KMS-11 (cell line): Measurements from ENCODE around the gene VPS50.
A peak's percentile ranks its signal among the peaks of the same experiment; 100 is the strongest.

Experiments
- H2AFZ ChIP-seq: fragments of 200-600 bp; sonication (generic); 2 replicates; pipeline ENCODE4 v1.6.1; 2016; ENCODE audit warnings: antibody characterized with exemption, mixed run types, low read depth
- H3K27ac ChIP-seq: fragments of 200-600 bp; sonication (generic); 2 replicates; pipeline ENCODE4 v1.6.1; 2016; ENCODE audit warnings: mild to moderate bottlenecking, mixed run types
- H3K27me3 ChIP-seq: fragments of 200-600 bp; sonication (generic); 2 replicates; pipeline ENCODE4 v1.6.1; 2017; ENCODE audit warnings: mild to moderate bottlenecking, low read depth, mixed run types, moderate library complexity; ENCODE audit not compliant: insufficient read depth
- H3K36me3 ChIP-seq: fragments of 200-600 bp; sonication (generic); 2 replicates; pipeline ENCODE4 v1.6.1; 2017; ENCODE audit warnings: mild to moderate bottlenecking, mixed run types; ENCODE audit not compliant: insufficient read depth
- H3K4me1 ChIP-seq: fragments of 200-600 bp; sonication (generic); 2 replicates; pipeline ENCODE4 v1.6.1; 2016; ENCODE audit warnings: mild to moderate bottlenecking, low read depth, mixed run types; ENCODE audit not compliant: poor library complexity, severe bottlenecking
- H3K4me2 ChIP-seq: fragments of 200-600 bp; sonication (generic); 2 replicates; pipeline ENCODE4 v1.7.0; 2016; ENCODE audit warnings: mild to moderate bottlenecking, mixed run types
- H3K4me3 ChIP-seq: fragments of 200-600 bp; sonication (generic); IDR thresholded peaks from 2 replicates; pipeline ENCODE4 v1.6.1; 2017; ENCODE audit warnings: low read depth, low read length, mixed read lengths; ENCODE audit not compliant: insufficient read depth
- H3K79me2 ChIP-seq: fragments of 200-600 bp; sonication (generic); 2 replicates; pipeline ENCODE4 v1.6.1; 2016; ENCODE audit warnings: low read depth, mixed run types; ENCODE audit not compliant: insufficient read depth
- H3K9ac ChIP-seq: fragments of 200-600 bp; sonication (generic); 2 replicates; pipeline ENCODE4 v1.6.1; 2016; ENCODE audit warnings: mild to moderate bottlenecking, mixed run types
- H4K20me1 ChIP-seq: fragments of 200-600 bp; sonication (generic); 2 replicates; pipeline ENCODE4 v1.6.1; 2016; ENCODE audit warnings: mild to moderate bottlenecking, mixed run types; ENCODE audit not compliant: insufficient read depth
- TF ChIP-seq, protein P1 (sequence below): fragments of 200-600 bp; sonication (generic); conservative IDR thresholded peaks from 2 replicates; pipeline ENCODE4 v1.6.1; 2017; ENCODE audit warnings: low read depth, mild to moderate bottlenecking, antibody characterized with exemption, low read length, moderate library complexity, mixed read lengths

Gene VPS50

DNA sequence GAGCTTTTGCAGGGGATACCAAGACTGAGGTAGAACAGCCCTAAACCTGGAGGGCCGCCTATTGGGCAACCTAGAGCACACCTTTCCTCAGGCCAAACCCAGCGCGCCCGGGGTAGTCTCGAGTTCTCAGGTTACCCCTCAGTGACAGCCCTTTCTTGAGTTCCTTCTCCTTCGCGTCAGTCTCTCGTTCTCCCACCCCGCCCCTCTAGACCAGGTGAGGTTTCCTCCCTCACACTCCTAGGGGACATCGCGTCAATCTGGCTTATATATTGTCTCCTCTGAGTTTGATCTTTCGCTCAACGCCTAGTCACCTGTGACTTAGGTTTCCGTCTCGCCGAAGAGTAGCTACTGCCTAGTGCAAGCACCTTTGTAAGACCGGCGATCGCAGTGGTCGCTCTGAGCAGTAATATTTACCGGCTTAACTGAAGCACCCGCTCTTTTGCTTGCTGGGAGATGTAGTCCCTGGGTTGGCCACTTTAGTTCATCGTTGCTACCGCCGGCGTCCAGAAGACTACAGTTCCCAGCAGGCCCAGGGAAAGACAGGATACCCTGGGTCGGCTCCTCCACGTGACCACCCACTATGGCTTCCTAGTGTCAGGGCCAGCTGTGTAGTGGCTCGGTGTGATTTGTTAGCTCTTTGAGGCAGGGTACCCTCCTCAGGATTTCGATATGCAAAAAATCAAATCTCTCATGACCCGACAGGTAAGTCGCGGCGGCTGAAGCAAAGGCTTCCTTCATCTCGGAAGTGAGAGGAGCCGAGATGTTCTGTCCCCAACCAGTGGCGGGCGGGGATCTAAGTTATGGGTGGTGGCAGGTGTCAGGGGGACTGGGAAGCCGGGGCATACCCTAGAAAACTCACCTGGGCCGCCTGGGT is at the start of gene VPS50:
Gene VPS50 (plus strand): TSS at position 568 of the 874 bp plus-strand sequence. CDS start 102 bp downstream, at position 670.
- Histone ChIP-seq H3K27me3 (no peaks in the 10 kb centered on the region), H3K27ac (peak within 1 kb of the TSS; percentile 46), H3K4me3 (no peak within 1 kb of the TSS), H2AFZ (peak within 1 kb of the TSS; percentile 88), H3K36me3 (no peaks in the 10 kb centered on the region), H3K9ac (peak within 1 kb of the TSS; percentile 51; the same call in 1 of the 2 replicates), H3K79me2 (peaks cover 30% of the 10 kb centered on the region), H3K4me1 (peaks cover 34% of the 10 kb centered on the region), H4K20me1 (no peaks in the 10 kb centered on the region), H3K4me2 (peak within 1 kb of the TSS; percentile 89)
- TF ChIP-seq, protein P1, sequence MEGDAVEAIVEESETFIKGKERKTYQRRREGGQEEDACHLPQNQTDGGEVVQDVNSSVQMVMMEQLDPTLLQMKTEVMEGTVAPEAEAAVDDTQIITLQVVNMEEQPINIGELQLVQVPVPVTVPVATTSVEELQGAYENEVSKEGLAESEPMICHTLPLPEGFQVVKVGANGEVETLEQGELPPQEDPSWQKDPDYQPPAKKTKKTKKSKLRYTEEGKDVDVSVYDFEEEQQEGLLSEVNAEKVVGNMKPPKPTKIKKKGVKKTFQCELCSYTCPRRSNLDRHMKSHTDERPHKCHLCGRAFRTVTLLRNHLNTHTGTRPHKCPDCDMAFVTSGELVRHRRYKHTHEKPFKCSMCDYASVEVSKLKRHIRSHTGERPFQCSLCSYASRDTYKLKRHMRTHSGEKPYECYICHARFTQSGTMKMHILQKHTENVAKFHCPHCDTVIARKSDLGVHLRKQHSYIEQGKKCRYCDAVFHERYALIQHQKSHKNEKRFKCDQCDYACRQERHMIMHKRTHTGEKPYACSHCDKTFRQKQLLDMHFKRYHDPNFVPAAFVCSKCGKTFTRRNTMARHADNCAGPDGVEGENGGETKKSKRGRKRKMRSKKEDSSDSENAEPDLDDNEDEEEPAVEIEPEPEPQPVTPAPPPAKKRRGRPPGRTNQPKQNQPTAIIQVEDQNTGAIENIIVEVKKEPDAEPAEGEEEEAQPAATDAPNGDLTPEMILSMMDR = no peak

DNA sequence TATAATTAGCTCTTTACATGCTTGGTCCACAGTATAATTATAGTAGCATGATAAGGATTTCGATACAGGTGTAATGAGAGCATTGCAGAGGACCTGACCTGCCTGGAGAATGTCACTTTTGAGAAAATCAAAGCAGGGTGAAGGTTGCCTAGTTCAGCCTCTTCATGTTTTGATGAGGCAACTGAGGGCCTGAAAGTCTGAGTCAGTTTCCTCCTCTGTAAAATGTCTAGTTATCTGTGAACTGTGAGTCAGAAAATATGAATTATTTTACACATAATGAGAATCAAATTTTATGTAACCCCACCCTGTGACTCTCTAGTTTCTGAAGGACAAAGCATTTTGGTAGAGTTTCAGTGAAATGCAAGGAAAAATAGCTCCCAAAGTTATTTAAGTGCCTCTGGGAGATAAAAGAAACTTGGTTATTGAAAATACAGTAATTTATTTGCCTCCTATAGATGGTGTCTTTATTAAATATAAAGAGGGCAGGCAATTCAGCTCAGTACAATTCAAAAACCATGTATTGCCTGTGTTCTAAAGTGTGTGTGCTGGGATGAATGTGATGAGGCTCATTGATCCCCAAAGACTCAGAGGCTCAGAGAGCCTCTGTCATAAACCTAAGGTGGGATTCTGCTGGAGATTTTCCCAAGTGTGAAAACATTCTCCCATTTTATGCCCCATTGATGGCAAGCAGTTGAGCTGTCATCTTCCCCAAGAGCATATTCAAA is 46.7 kb upstream of the VPS50 start:
- Histone ChIP-seq H2AFZ (no peak overlapping the region), H3K4me3 (no peak overlapping the region), H3K9ac (no peak overlapping the region), H3K79me2 (no peaks in the 10 kb centered on the region), H3K36me3 (no peaks in the 10 kb centered on the region), H3K27me3 (no peaks in the 10 kb centered on the region), H4K20me1 (no peaks in the 10 kb centered on the region), H3K4me1 (no peaks in the 10 kb centered on the region), H3K4me2 (no peak overlapping the region), H3K27ac (no peak overlapping the region)
- TF ChIP-seq, protein P1 = no peak

DNA sequence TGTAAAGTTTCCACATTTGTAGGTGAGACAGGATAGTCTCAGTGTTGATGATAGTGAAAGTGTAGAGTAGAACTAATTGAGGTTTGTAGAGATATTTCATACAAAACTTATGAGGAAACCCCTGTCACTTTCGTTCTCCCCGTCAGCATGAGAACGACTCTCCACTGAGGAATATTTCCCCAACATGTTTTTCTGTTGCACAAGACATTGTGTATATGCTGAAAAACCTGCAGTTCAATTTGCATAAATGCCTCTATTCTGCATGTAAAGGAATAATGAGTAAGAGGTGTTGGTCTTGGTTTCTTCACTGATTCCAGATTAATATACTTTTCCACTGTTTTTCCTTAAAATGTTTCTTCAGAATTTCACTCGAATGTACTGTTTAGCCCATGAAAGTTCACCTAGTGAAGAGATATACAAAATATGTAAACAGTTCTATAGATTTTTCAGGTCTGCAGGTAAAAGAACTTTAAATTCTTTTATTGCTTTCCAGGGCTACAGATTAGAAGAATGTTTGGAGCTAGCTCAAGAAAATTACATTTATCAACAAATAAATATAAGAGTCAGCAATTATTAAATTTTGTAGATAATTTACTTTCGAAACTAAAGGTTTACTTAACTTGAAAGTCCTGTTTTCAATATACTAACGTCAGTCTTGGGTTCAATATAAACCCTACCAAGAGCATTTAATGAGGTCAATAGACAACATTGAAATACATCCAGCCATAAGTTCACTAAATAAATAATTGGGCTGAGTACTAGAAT is 43.1 kb upstream of the VPS50 start:
- no peak overlapping the region for H3K9ac ChIP-seq
- no peaks in the 10 kb centered on the region for H3K36me3 ChIP-seq
- H3K27me3 ChIP-seq = no peaks in the 10 kb centered on the region
- H3K4me1 ChIP-seq = no peaks in the 10 kb centered on the region
- no peaks in the 10 kb centered on the region for H4K20me1 ChIP-seq
- no peak overlapping the region for H3K4me2 ChIP-seq
- H3K79me2 ChIP-seq = no peaks in the 10 kb centered on the region
- TF ChIP-seq, protein P1 = no peak
- H2AFZ ChIP-seq = no peak overlapping the region
- H3K4me3 ChIP-seq = no peak overlapping the region
- no peak overlapping the region for H3K27ac ChIP-seq

GRCh38 chr7:93194386-93194785 is 37.8 kb upstream of the VPS50 start:
- no peaks in the 10 kb centered on the region for H3K36me3 ChIP-seq
- H3K4me3 ChIP-seq = no peak overlapping the region
- peaks cover 4% of the 10 kb centered on the region for H3K4me1 ChIP-seq
- no peak overlapping the region for H3K27ac ChIP-seq
- H3K79me2 ChIP-seq = no peaks in the 10 kb centered on the region
- H3K4me2 ChIP-seq = no peak overlapping the region
- H3K27me3 ChIP-seq = no peaks in the 10 kb centered on the region
- TF ChIP-seq, protein P1 = no peak
- no peaks in the 10 kb centered on the region for H4K20me1 ChIP-seq
- no peak overlapping the region for H2AFZ ChIP-seq
- H3K9ac ChIP-seq = no peak overlapping the region
